Testis (tissue), 3 donors: ENCODE data around the gene GRSF1. TPM values are rescaled to one million over a fixed set of nuclear protein-coding genes. Genes with fewer than 3 reads are reported as not detected.

Experiments
- DNase-seq: peaks from one replicate; pipeline ENCODE4 v3.0.0-alpha.2; 2019
- H3K27ac ChIP-seq, 2 donors: fragments of 200-600 bp; sonication (generic); one replicate each; pipeline ENCODE4 v1.5.1; 2019
- H3K27me3 ChIP-seq: fragments of 200-600 bp; sonication (generic); one replicate; pipeline ENCODE4 v1.5.1; 2019
- H3K36me3 ChIP-seq: fragments of 200-600 bp; sonication (generic); one replicate; pipeline ENCODE4 v1.5.1; 2017; ENCODE audit warnings: low read depth; ENCODE audit errors: missing control alignments
- H3K4me1 ChIP-seq: fragments of 200-600 bp; sonication (generic); one replicate; pipeline ENCODE4 v1.5.1; 2019
- H3K4me3 ChIP-seq, 2 donors: fragments of 200-600 bp; sonication (generic); one replicate each; pipeline ENCODE4 v1.5.1; 2017 to 2019
- H3K9me3 ChIP-seq: fragments of 200-600 bp; sonication (generic); one replicate; pipeline ENCODE4 v1.5.1; 2017
- POLR2A ChIP-seq: fragments of 450-650 bp; IDR thresholded peaks from one replicate; pipeline ENCODE4 v1.6.1; 2017; ENCODE audit warnings: antibody characterized with exemption, mild to moderate bottlenecking, moderate library complexity
- WGBS, 2 donors: methylation state at CpG; one replicate each; pipeline ENCODE4 v1.1.5; 2018; 5-methylcytosine and 5-hydroxymethylcytosine counted together
- intact Hi-C: fragments of 100-400 bp; cut with DNase I; formaldehyde crosslinking; loops from one replicate; pipeline ENCODE4 v1.15.1; 2023; ENCODE audit warnings: low total_unique reads
- polyA plus RNA-seq: library from polyadenylated mRNA; stranded (reverse); fragments of 350-450 nt; fragmentation: Illumina TruSeq; extraction: RNeasy Lipid Tissue Mini Kit (QIAGEN cat#74804); gene quantifications from one replicate; pipeline ENCODE4 v1.2.3, GENCODE V29; 2014; ENCODE audit warnings: low read depth, low replicate concordance; ENCODE audit not compliant: insufficient read depth
- total RNA-seq, 2 donors: library from RNA; depleted of rRNA; stranded (reverse); fragments of >200 nt; gene quantifications; one replicate each; pipeline ENCODE4 v1.2.3, GENCODE V29; 2016
- TF ChIP-seq, protein P1 (sequence below), 3 experiments: fragments of 450-650 bp in 2 of 3; fragments of 200-600 bp in 1 of 3; sonication (generic) in 1 of 3; IDR thresholded peaks; one replicate each; pipeline ENCODE4 v1.5.1; 2016 to 2019; ENCODE audit warnings: antibody characterized with exemption in 3 of 3, mild to moderate bottlenecking in 2 of 3, moderate library complexity in 1 of 3

GRSF1 gene
- total and polyA plus RNA-seq, 3 donors from 2014 or later = 59.8 to 70.2 (median 66.8) TPM

GRCh38 chr4:70815370-70815769 is 24.3 kb downstream of the GRSF1 start:
- TF ChIP-seq, protein P1, sequence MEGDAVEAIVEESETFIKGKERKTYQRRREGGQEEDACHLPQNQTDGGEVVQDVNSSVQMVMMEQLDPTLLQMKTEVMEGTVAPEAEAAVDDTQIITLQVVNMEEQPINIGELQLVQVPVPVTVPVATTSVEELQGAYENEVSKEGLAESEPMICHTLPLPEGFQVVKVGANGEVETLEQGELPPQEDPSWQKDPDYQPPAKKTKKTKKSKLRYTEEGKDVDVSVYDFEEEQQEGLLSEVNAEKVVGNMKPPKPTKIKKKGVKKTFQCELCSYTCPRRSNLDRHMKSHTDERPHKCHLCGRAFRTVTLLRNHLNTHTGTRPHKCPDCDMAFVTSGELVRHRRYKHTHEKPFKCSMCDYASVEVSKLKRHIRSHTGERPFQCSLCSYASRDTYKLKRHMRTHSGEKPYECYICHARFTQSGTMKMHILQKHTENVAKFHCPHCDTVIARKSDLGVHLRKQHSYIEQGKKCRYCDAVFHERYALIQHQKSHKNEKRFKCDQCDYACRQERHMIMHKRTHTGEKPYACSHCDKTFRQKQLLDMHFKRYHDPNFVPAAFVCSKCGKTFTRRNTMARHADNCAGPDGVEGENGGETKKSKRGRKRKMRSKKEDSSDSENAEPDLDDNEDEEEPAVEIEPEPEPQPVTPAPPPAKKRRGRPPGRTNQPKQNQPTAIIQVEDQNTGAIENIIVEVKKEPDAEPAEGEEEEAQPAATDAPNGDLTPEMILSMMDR (IDR thresholded peaks at IDR 0.05) = no peak
- no peak for TF ChIP-seq POLR2A
- WGBS, 2 donors = 93% methylated on average over 1 of the region's 1 CpG
- intact Hi-C loops = no loop called here
- Histone ChIP-seq H3K27me3 (no peaks in the 10 kb centered on the region), H3K9me3 (no peaks in the 10 kb centered on the region), H3K4me3 (no peak overlapping the region), H3K27ac (no peak overlapping the region), H3K4me1 (no peaks in the 10 kb centered on the region), H3K36me3 (no peaks in the 10 kb centered on the region)
- DNase-seq = no peak

DNA sequence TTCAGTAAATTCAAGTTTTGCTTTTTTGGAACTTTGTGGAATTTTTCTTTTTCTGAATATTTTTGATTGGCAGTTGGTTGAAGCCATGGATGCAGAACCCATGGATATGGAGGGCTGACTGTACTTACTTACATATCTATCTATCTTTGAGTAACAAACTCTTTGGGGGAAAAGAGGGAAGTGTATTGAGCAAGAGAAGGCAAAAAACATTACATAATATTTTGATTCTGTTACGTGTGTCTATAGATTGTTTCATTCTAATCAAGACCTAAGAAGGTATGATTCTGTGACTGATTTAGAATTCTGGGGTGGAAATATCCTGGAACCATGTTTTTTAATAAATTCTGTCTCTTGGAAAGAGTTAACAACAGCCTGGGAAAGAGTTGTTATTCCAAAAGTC is 31.5 kb downstream of the GRSF1 start:
- 76 to 83% methylated on average over 1 of the region's 1 CpG for WGBS, 2 donors
- H3K9me3 ChIP-seq = no peaks in the 10 kb centered on the region
- intact Hi-C loops = no loop called here
- TF ChIP-seq POLR2A = no peak
- TF ChIP-seq, protein P1 (IDR thresholded peaks at IDR 0.05) = no peak
- no peaks in the 10 kb centered on the region for H3K27me3 ChIP-seq
- no peak overlapping the region for H3K4me3 ChIP-seq
- H3K4me1 ChIP-seq = no peaks in the 10 kb centered on the region
- no peak for DNase-seq
- H3K36me3 ChIP-seq = no peaks in the 10 kb centered on the region
- no peak overlapping the region for H3K27ac ChIP-seq

DNA sequence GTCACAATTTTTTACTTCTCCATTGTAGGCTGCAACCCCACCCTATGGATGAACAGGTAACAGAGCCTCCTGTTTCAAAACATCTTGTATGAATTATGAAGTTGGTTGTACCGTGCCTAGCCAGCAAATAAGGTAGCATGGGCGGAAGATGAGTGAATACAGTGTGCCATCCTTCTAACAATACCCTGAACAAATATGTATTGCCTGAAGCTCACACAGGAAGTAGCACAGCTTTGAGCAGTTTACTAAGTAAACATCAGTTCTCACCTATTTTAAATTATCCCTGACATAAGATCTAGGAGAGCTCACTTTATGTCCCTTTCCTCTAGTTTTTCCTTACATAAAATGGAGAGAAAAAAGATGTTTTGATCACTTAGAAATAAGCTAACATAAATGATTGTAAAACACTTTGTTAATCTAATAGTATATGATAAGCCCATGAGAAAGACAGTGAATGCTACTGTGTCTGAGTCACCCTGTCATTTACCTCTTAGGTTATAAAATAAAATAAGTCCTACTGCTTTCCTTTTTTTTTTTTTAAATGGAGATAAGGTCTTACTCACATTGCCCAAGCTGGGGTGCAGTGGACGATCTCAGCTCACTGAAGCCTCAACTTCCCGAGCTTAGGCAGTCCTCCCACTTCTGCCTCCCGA is 36.6 kb downstream of the GRSF1 start:
- intact Hi-C loops = no loop called here
- 86 to 88% methylated on average over 5 of the region's 5 CpGs for WGBS, 2 donors
- DNase-seq = no peak

GRCh38 chr4:70801265-70801809 is 38.4 kb downstream of the GRSF1 start:
- 89 to 96% methylated on average over 1 of the region's 1 CpG for WGBS, 2 donors
- H3K4me3 ChIP-seq = no peak overlapping the region
- H3K27me3 ChIP-seq = no peaks in the 10 kb centered on the region
- H3K36me3 ChIP-seq = no peaks in the 10 kb centered on the region
- no peaks in the 10 kb centered on the region for H3K4me1 ChIP-seq
- intact Hi-C loops = no loop called here
- DNase-seq = no peak
- no peaks in the 10 kb centered on the region for H3K9me3 ChIP-seq
- TF ChIP-seq, protein P1 (IDR thresholded peaks at IDR 0.05) = no peak
- H3K27ac ChIP-seq = no peak overlapping the region

More for the DNA sequence above, 36.6 kb downstream of the GRSF1 start:
- H3K4me1 ChIP-seq = no peaks in the 10 kb centered on the region
- H3K27ac ChIP-seq = no peak overlapping the region
- H3K27me3 ChIP-seq = no peaks in the 10 kb centered on the region
- H3K4me3 ChIP-seq = no peak overlapping the region
- no peaks in the 10 kb centered on the region for H3K36me3 ChIP-seq
- TF ChIP-seq, protein P1 (IDR thresholded peaks at IDR 0.05) = no peak
- no peak for TF ChIP-seq POLR2A
- no peaks in the 10 kb centered on the region for H3K9me3 ChIP-seq

DNA sequence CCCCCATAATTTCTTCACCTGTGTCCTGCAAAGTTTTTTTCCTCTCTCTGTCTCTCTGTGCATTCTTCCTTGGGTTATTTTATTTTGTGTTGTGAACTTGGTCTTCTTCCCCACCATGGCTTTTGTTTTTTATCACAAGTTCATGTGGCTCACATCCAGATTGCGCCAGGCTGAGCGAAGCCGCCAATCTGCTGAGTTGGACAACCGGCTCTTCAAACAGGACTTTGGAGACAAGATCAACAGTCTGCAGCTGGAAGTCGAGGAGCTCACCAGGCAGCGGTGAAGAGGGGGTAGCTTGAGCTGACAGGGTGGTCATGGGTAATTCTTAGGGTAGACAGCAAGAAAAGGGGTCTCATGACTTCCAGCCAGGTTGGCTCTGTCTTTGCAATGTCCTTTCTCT is 46.1 kb downstream of the GRSF1 start:
- DNase-seq = no peak
- WGBS, 2 donors = 94 to 97% methylated on average over 6 of the region's 6 CpGs
- intact Hi-C loops = no loop called here
- H3K36me3 ChIP-seq = no peaks in the 10 kb centered on the region
- TF ChIP-seq, protein P1 (IDR thresholded peaks at IDR 0.05) = no peak
- no peak for TF ChIP-seq POLR2A
- H3K9me3 ChIP-seq = no peaks in the 10 kb centered on the region
- H3K27me3 ChIP-seq = no peaks in the 10 kb centered on the region
- no peaks in the 10 kb centered on the region for H3K4me1 ChIP-seq
- no peak overlapping the region for H3K4me3 ChIP-seq
- H3K27ac ChIP-seq = no peak overlapping the region
